Measurements from ENCODE around the gene PALB2. TPM values are rescaled to one million over a fixed set of nuclear protein-coding genes. Genes with fewer than 3 reads are reported as not detected.

PALB2 gene
- total and polyA plus RNA-seq, 9 of the 15 experiments (the other 6 are each of a cell fraction or from before 2014, with no cell fraction given) = 7.0 to 25.8 (median 15.2) TPM

DNA sequence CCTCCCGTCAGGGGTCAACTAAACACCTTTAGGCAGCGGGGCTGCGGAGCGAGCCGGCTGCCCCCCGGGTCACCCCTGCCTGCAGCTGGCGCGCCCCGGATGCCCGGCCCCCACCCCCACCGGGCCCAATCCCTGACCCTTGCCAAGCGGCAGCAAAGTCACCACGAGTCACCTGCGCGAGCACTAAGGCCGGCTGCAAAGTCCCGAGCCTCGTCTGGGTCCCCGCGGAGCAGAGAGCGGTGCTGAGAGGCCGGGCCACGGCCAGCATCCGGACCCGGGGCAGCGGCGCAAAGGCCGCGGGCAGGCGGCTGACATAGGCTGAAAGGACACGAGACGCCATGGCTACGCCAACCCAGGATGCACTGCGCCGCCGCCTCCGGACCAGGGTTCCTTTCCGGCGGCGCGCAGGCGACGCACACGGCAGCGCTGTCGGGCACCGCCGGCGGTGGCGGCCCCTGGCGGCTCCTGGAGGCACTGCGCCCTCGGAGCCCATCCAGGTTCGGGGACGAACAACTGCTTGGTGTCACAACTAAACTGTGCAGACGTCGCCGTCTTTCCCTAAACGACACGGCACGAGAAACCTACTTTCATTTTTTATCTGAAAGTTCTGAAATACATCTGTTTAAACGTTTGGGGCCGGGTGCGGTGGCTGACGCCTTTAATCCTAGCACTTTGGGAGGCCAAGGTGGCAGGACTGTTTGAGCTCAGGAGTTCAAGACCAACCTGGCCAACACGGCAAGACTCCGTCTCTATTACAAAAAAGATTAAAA, 45.0 kb downstream of the PALB2 start, which contains the start of gene NDUFAB1:
TSS of gene NDUFAB1 (minus strand) at position 366 of the 770 bp plus-strand sequence. CDS start at position 340, 26 bp downstream.
- CTCF ChIA-PET (ENCODE audit: low intra/inter-chr PET ratio) = interaction anchor here (1.3 kb wide), 1 partner anchor 39 kb away, joined by 4 read pairs; the partner anchor contains the start of genes EARS2 and UBFD1
- peak within 1 kb of the TSS; percentile 95 to 99 for H3K9ac ChIP-seq (ENCODE audit: insufficient read depth in 1 of 2, low read depth in 2 of 2, low read length in 2 of 2)
- H3K4me2 ChIP-seq (ENCODE audit: insufficient read depth, low read length) = peak within 1 kb of the TSS; percentile 99
- peak; percentile 96 for ATAC-seq
- intact Hi-C loops (cut with micrococcal nuclease) = no loop called here
- H3K27me3 ChIP-seq (ENCODE audit: control insufficient read depth in 2 of 2, insufficient read depth in 2 of 2, low read length in 2 of 2) = no peaks in the 10 kb centered on the region
- peak within 1 kb of the TSS; percentile 86 for H3K27ac ChIP-seq (ENCODE audit: extremely low read depth, low read depth, low read length)
- peaks cover 48% of the 10 kb centered on the region for H3K79me2 ChIP-seq (ENCODE audit: control insufficient read depth, insufficient read depth, low read length)
- WGBS (ENCODE audit: insufficient coverage, low coverage, missing lambda C conversion rate) = under 1% methylated on average over 58 of the region's 67 CpGs
- POLR2A ChIA-PET = interaction anchor here (0.7 to 1.5 kb wide), 6 partner anchors 7 to 482 kb away, joined by 3 to 9 read pairs (median 3); partner anchors contain the start of genes EARS2 and UBFD1
- peak within 1 kb of the TSS; percentile 96 for H2AFZ ChIP-seq (ENCODE audit: low read depth, low read length)
- H3K9me1 ChIP-seq (ENCODE audit: control insufficient read depth, insufficient read depth, low read length) = no peaks in the 10 kb centered on the region
- H4K20me1 ChIP-seq (replicated peaks; ENCODE audit: control insufficient read depth, insufficient read depth, low read length) = no peaks in the 10 kb centered on the region; the same call in 1 of the 2 replicates
- in situ Hi-C loops (cut with MboI) = no loop called here
- BruUV-seq (replicated peaks) = no TSS peak
- peak; percentile 85 for FAIRE-seq
- H3K9me3 ChIP-seq (replicated peaks; ENCODE audit: control insufficient read depth, insufficient read depth, low read depth, low read length) = no peaks in the 10 kb centered on the region
- peaks cover 12 to 18% of the 10 kb centered on the region in 2 experiments; a peak in 4 of 5 replicates for H3K4me1 ChIP-seq (replicated peaks in 1 of 2; ENCODE audit: control insufficient read depth in 2 of 2, insufficient read depth in 2 of 2, low read length in 2 of 2)
- peaks cover 38% of the 10 kb centered on the region for H3K36me3 ChIP-seq (ENCODE audit: control insufficient read depth, insufficient read depth, low read length)
- peak; percentile 88 to 94 (median 88) for DNase-seq (ENCODE audit: extremely low read depth in 1 of 4, low spot score in 3 of 4)
- peak within 1 kb of the TSS; percentile 80 for H3K4me3 ChIP-seq
- TF ChIP-seq ESRRB (CRISPR knock-in tag; IDR thresholded peaks at IDR 0.05; ENCODE audit: borderline replicate concordance) (no peak), BRD9 (IDR thresholded peaks at IDR 0.05; ENCODE audit: low read depth, partially characterized antibody) (no peak), ZFP36 (IDR thresholded peaks at IDR 0.05; ENCODE audit: low read depth, low read length, partially characterized antibody) (no peak), EWSR1 (IDR thresholded peaks at IDR 0.05; ENCODE audit: borderline replicate concordance, low read depth, partially characterized antibody) (no peak), HSF4 (CRISPR knock-in tag; IDR thresholded peaks at IDR 0.05; ENCODE audit: borderline replicate concordance) (no peak), PHB (CRISPR knock-in tag; IDR thresholded peaks at IDR 0.05) (no peak), NFIC (IDR thresholded peaks at IDR 0.05) (peak; percentile 38; the same call in 1 of the 2 replicates), FOXJ2 (tag; IDR thresholded peaks at IDR 0.05) (no peak), ZNF224 (CRISPR knock-in tag; IDR thresholded peaks at IDR 0.05) (no peak), POLR2AphosphoS5 (IDR thresholded peaks at IDR 0.05; ENCODE audit: control insufficient read depth, insufficient read depth, low read depth, low read length) (peak; percentile 57), ELF2 (CRISPR knock-in tag; IDR thresholded peaks at IDR 0.05) (no peak), NR2C1 (IDR thresholded peaks at IDR 0.05) (no peak), NR2C1 (tag; IDR thresholded peaks at IDR 0.05) (no peak), FUS (optimal IDR thresholded peaks at IDR 0.05; ENCODE audit: low read depth, low read length) (no peak), RCOR1 (IDR thresholded peaks at IDR 0.05; ENCODE audit: borderline replicate concordance in 1 of 2, low read depth in 2 of 2, low read length in 2 of 2) (no peak; a peak in 1 of 4 replicates), SRSF7 (optimal IDR thresholded peaks at IDR 0.05; ENCODE audit: low read depth, low read length) (no peak), XRCC3 (IDR thresholded peaks at IDR 0.05) (no peak)
- TF ChIP-seq, protein P1, sequence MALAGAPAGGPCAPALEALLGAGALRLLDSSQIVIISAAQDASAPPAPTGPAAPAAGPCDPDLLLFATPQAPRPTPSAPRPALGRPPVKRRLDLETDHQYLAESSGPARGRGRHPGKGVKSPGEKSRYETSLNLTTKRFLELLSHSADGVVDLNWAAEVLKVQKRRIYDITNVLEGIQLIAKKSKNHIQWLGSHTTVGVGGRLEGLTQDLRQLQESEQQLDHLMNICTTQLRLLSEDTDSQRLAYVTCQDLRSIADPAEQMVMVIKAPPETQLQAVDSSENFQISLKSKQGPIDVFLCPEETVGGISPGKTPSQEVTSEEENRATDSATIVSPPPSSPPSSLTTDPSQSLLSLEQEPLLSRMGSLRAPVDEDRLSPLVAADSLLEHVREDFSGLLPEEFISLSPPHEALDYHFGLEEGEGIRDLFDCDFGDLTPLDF (CRISPR knock-in tag; IDR thresholded peaks at IDR 0.05) = no peak; the same call in 1 of the 2 replicates
- TF ChIP-seq, protein P2, sequence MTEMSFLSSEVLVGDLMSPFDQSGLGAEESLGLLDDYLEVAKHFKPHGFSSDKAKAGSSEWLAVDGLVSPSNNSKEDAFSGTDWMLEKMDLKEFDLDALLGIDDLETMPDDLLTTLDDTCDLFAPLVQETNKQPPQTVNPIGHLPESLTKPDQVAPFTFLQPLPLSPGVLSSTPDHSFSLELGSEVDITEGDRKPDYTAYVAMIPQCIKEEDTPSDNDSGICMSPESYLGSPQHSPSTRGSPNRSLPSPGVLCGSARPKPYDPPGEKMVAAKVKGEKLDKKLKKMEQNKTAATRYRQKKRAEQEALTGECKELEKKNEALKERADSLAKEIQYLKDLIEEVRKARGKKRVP (CRISPR knock-in tag; IDR thresholded peaks at IDR 0.05) = no peak
- TF ChIP-seq, protein P3, sequence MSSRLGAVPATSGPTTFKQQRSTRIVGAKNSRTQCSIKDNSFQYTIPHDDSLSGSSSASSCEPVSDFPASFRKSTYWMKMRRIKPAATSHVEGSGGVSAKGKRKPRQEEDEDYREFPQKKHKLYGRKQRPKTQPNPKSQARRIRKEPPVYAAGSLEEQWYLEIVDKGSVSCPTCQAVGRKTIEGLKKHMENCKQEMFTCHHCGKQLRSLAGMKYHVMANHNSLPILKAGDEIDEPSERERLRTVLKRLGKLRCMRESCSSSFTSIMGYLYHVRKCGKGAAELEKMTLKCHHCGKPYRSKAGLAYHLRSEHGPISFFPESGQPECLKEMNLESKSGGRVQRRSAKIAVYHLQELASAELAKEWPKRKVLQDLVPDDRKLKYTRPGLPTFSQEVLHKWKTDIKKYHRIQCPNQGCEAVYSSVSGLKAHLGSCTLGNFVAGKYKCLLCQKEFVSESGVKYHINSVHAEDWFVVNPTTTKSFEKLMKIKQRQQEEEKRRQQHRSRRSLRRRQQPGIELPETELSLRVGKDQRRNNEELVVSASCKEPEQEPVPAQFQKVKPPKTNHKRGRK (tag; IDR thresholded peaks at IDR 0.05) = no peak

Data from K562 (cell line).